HG02938 (cell line): ENCODE measurements around the gene URB2.
"Not testable (repeated sequence)": the region's sequence is repeated elsewhere in the genome, so short reads cannot be mapped to it uniquely, and the experiment has no call there.

Experiments
- ATAC-seq: cut with Tn5 transposase; IDR thresholded peaks from one replicate; pipeline ENCODE4 v1.9.1; 2021; ENCODE audit warnings: mild to moderate bottlenecking, moderate library complexity; ENCODE audit not compliant: unreplicated experiment

Gene URB2

GRCh38 chr1:229689904-229690303 lies 63.9 kb downstream of the URB2 start:
- no peak for ATAC-seq

DNA sequence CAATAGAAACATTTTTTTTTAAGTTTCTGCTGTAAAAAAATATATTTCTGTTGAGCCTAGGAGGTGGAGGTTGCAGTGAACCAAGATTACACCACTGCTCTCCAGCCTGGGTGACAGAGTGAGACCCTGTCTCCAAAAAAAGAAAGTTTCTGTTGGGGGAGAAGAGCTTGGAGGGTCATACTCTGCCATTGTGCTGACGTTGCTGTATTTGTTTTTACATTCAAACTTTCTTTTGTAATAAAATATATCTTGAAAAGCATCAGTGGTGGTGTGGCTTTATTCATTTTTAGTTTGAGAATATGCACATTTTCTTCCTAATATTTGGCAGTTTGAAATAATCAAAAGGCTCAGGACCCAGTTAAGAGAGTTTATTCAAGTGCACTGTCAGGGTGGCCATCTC lies 64.6 kb downstream of the URB2 start:
- no peak for ATAC-seq

GRCh38 chr1:229691362-229691761 lies 65.3 kb downstream of the URB2 start:
- ATAC-seq, result no peak

GRCh38 chr1:229693129-229693900 lies 67.3 kb downstream of the URB2 start:
- peak; percentile 53 for ATAC-seq

- no peak for ATAC-seq
These were observed 68.1 kb downstream of the URB2 start for GRCh38 chr1:229694053-229694693.

- ATAC-seq, result no peak
These were observed 70.3 kb downstream of the URB2 start for GRCh38 chr1:229696385-229696784.

DNA sequence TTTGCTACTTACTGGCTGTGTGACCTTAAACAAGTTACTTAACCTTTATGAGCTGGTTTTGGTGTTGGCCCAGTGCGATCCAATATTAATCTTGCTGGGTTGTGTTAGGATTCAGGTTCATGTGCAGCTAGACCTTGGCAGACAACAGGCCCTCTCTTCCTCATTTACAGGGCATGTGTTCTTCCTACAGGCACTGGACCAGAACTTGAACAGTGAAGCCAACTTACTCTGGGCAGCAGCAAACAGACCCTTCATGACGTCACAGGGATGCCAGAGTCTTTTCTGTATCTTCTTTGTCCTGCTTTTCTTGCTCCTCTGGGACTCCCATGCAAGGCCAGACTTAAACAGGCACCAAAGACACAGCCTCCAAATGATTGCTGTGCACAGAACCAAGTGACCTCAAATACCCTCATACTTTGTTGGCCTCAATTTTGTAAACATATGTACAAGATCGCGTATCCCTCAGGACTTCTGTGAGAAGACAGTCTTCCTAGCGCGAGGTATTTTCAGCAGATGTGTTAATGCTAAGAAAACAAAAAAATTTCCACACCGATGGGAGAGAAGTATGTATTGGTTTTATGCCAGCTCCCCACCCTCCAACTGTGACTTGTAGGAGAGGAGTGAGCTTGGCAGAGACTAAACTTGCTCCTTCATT lies 73.7 kb downstream of the URB2 start:
- no peak for ATAC-seq

DNA sequence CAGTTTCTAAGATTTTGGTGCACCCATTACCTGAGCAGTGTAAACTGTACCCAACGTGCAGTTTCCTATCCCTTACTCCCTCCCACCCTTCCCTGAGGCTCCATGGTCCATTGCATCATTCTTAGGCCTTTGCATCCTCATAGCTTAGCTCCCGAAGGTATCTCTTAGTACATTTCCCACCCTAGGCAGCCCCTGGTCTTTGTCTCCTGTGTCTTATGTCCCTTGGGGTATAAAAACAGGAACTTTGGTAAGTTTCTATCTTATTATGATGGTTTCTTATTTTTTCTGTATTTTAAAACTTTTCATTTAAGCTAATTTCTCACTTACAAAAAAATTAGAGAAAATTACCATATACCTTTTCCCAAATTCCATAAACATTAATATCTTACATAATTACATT lies 78.1 kb downstream of the URB2 start:
- no peak for ATAC-seq

DNA sequence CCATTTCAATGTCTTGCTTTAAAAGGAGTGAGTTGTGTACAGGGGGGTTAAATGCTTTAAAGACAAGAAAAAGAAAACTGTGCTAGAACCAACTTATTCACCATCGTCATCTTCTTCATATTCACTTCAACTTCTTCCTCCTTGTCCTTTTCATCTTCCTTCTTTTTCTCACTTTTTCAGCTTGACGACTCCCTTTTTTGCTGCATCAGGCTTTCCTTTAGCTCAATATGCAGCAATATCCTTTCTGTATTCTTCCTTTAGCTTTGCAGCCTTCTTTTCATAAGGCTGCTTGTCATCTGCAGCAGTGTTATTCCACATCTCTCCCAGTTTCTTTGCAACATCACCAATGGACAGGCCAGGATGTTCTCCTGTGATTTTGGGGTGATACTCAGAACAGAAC lies 79.1 kb downstream of the URB2 start:
- ATAC-seq, result not testable (repeated sequence)

DNA sequence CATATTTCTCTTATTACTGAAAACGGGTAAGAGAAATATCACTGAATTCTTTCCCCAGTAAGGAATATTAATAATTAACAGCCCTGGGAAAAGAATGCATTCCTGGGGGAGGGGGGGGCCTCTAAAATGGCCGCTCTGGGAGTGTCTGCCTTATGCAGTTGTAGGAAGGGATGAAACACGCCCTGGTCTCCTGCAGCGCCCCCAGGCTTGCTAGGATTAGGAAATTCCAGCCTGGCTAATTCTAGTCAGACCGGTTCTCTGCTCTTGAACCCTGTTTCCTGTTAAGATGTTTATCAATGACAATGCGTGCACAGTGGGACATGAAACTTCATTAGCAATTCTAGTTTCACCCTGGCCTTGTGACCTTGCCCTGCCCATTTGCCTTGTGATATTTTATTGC lies 81.1 kb downstream of the URB2 start:
- not testable (repeated sequence) for ATAC-seq

DNA sequence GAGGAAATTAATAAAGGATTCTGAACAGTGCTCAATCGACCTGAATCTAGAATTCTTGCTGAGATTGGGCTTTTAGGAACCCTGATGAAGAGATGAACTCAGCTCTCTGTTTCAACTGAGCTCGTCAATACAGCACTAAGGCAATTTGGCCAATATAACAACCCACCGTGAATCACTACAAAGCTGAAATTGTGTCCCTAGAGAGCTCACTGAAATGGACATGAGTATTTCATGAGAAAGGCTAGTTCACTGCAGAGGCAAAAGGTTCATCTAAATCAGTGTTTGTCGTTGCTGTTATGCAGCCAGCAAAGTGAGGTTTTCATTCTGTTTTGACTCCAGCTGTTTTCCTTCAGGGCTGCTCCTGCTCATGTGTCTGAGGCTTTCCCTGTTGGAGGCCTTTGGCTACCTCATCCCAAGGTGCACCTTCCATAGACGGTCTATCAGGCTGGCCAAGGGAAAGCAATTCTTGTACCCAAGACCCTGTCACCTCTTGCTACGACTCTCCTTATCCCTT lies 83.5 kb downstream of the URB2 start:
- ATAC-seq, result no peak
